ENCODE measurements around the gene SNAPIN.
"Not testable (repeated sequence)": the region's sequence is repeated elsewhere in the genome, so short reads cannot be mapped to it uniquely, and the experiment has no call there.

The SNAPIN gene

GRCh38 chr1:153636312-153636711, 22.2 kb upstream of the SNAPIN start:
- Histone ChIP-seq H3K4me1 (ENCODE audit: control insufficient read depth, insufficient read depth, low read length) (0 out of 2 replicates have a peak, but pooled peaks cover 4% of the 10 kb centered on the region), H3K27ac (ENCODE audit: low read depth, low read length) (no peak overlapping the region), H3K4me3 (ENCODE audit: low read depth, low read length) (no peak overlapping the region), H3K36me3 (ENCODE audit: control insufficient read depth, insufficient read depth, low read length) (peaks cover 59% of the 10 kb centered on the region), H3K9me3 (ENCODE audit: control insufficient read depth, insufficient read depth, low read depth, low read length) (no peaks in the 10 kb centered on the region), H3K27me3 (ENCODE audit: control insufficient read depth, insufficient read depth, low read length) (no peaks in the 10 kb centered on the region), H3K9ac (ENCODE audit: low read length) (no peak overlapping the region)

DNA sequence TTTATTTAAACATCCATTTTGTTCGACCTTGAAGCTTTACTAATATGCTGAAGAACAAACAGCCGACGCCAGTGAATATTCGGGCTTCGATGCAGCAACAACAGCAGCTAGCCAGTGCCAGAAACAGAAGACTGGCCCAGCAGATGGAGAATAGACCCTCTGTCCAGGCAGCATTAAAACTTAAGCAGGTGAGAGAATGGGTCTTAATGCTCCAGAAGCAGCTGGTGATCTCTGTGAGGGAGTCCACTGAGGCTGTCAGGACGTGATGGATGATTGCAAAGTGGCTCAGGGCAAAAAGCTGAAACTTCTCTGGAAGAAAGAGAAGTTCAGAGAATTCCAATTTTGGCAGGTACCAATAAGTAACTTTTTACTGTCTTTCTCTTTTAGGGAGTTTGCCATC, 20.2 kb upstream of the SNAPIN start:
- Histone ChIP-seq H3K4me1 (ENCODE audit: control insufficient read depth, insufficient read depth, low read length) (0 out of 2 replicates have a peak, but pooled peaks cover 4% of the 10 kb centered on the region), H3K9ac (ENCODE audit: low read length) (no peak overlapping the region), H3K9me3 (ENCODE audit: control insufficient read depth, insufficient read depth, low read depth, low read length) (no peaks in the 10 kb centered on the region), H3K36me3 (ENCODE audit: control insufficient read depth, insufficient read depth, low read length) (peaks cover 79% of the 10 kb centered on the region), H3K4me3 (ENCODE audit: low read depth, low read length) (no peak overlapping the region), H3K27ac (ENCODE audit: low read depth, low read length) (no peak overlapping the region), H3K27me3 (ENCODE audit: control insufficient read depth, insufficient read depth, low read length) (no peaks in the 10 kb centered on the region)

- H3K4me1 ChIP-seq (ENCODE audit: control insufficient read depth, insufficient read depth, low read length) = no peaks in the 10 kb centered on the region
- H3K36me3 ChIP-seq (ENCODE audit: control insufficient read depth, insufficient read depth, low read length) = peaks cover 89% of the 10 kb centered on the region
- no peaks in the 10 kb centered on the region for H3K27me3 ChIP-seq (ENCODE audit: control insufficient read depth, insufficient read depth, low read length)
- no peaks in the 10 kb centered on the region for H3K9me3 ChIP-seq (ENCODE audit: control insufficient read depth, insufficient read depth, low read depth, low read length)
- H3K27ac ChIP-seq (ENCODE audit: low read depth, low read length) = no peak overlapping the region
- H3K9ac ChIP-seq (ENCODE audit: low read length) = no peak overlapping the region
- H3K4me3 ChIP-seq (ENCODE audit: low read depth, low read length) = no peak overlapping the region
These were observed 19.2 kb upstream of the SNAPIN start for GRCh38 chr1:153639280-153639679.

DNA sequence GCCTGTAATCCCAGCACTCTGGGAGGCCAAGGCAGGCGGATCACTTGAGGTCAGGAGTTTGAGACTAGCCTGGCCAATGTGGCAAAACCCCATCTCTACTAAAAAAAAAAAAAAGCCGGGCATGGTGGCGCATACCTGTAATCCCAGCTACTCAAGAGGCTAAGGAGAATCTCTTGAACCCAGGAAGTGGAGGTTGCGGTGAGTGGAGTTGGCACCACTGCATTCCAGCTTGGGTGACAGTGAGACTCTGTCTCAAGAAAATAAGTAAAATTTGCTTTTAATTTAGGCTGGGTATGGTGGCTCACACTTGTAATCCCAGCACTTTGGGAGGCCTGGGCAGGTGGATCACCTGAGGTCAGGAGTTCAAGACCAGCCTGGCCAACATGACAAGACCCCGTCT, 18.3 kb upstream of the SNAPIN start:
- not testable (repeated sequence) for H3K27me3 ChIP-seq (ENCODE audit: control insufficient read depth, insufficient read depth, low read length); H3K9me3 ChIP-seq (ENCODE audit: control insufficient read depth, insufficient read depth, low read depth, low read length); H3K27ac ChIP-seq (ENCODE audit: low read depth, low read length); H3K4me1 ChIP-seq (ENCODE audit: control insufficient read depth, insufficient read depth, low read length); H3K4me3 ChIP-seq (ENCODE audit: low read depth, low read length); H3K9ac ChIP-seq (ENCODE audit: low read length)
- peaks cover 98% of the 10 kb centered on the region for H3K36me3 ChIP-seq (ENCODE audit: control insufficient read depth, insufficient read depth, low read length)

DNA sequence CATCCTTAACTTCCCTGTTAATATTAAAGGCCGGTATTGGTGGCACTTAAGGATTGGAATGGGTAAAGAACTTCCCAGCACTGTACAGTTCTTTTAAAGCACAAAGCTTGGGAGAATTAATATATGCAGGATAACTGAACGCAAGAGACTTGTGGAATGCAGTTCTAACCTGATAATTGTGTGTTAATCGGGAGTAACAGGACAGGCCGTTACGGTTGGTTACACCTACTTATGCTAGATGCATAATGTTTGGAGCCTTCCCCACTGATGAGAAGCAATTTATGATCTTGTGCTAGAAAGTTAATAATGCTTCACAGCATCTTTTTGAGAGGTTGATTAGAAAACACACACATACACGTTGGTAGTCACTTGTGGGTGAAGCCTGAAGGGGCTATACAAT, 17.6 kb upstream of the SNAPIN start:
- no peak overlapping the region for H3K9ac ChIP-seq (ENCODE audit: low read length)
- no peak overlapping the region for H3K4me3 ChIP-seq (ENCODE audit: low read depth, low read length)

DNA sequence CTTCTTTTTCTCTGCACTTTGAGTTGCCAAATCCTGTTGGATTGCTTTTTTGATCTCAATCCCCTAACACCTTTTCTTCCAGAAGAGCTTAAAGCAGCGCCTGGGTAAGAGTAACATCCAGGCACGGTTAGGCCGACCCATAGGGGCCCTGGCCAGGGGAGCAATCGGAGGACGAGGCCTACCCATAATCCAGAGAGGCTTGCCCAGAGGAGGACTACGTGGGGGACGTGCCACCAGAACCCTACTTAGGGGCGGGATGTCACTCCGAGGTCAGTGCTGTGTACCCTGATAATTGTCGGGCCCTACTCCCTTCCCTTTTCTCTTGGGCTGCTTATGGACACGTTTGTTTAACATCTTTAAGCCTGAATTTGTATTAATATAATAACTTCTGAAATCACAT, 16.3 kb upstream of the SNAPIN start:
- no peak overlapping the region for H3K9ac ChIP-seq (ENCODE audit: low read length)
- H3K36me3 ChIP-seq (ENCODE audit: control insufficient read depth, insufficient read depth, low read length) = peaks cover 95% of the 10 kb centered on the region
- H3K27me3 ChIP-seq (ENCODE audit: control insufficient read depth, insufficient read depth, low read length) = no peaks in the 10 kb centered on the region

More for the DNA sequence above, 17.6 kb upstream of the SNAPIN start:
- Histone ChIP-seq H3K36me3 (ENCODE audit: control insufficient read depth, insufficient read depth, low read length) (peaks cover 100% of the 10 kb centered on the region), H3K4me1 (ENCODE audit: control insufficient read depth, insufficient read depth, low read length) (no peaks in the 10 kb centered on the region), H3K27ac (ENCODE audit: low read depth, low read length) (no peak overlapping the region), H3K9me3 (ENCODE audit: control insufficient read depth, insufficient read depth, low read depth, low read length) (no peaks in the 10 kb centered on the region), H3K27me3 (ENCODE audit: control insufficient read depth, insufficient read depth, low read length) (no peaks in the 10 kb centered on the region)

GRCh38 chr1:153643100-153643499, 15.4 kb upstream of the SNAPIN start:
- Histone ChIP-seq H3K9me3 (ENCODE audit: control insufficient read depth, insufficient read depth, low read depth, low read length) (no peaks in the 10 kb centered on the region), H3K4me3 (ENCODE audit: low read depth, low read length) (no peak overlapping the region), H3K27me3 (ENCODE audit: control insufficient read depth, insufficient read depth, low read length) (no peaks in the 10 kb centered on the region), H3K9ac (ENCODE audit: low read length) (no peak overlapping the region), H3K36me3 (ENCODE audit: control insufficient read depth, insufficient read depth, low read length) (peaks cover 86% of the 10 kb centered on the region), H3K4me1 (ENCODE audit: control insufficient read depth, insufficient read depth, low read length) (no peaks in the 10 kb centered on the region), H3K27ac (ENCODE audit: low read depth, low read length) (no peak overlapping the region)

More for the DNA sequence above, 16.3 kb upstream of the SNAPIN start:
- Histone ChIP-seq H3K27ac (ENCODE audit: low read depth, low read length) (no peak overlapping the region), H3K9me3 (ENCODE audit: control insufficient read depth, insufficient read depth, low read depth, low read length) (no peaks in the 10 kb centered on the region), H3K4me1 (ENCODE audit: control insufficient read depth, insufficient read depth, low read length) (no peaks in the 10 kb centered on the region), H3K4me3 (ENCODE audit: low read depth, low read length) (no peak overlapping the region)

GRCh38 chr1:153643816-153644215, 14.7 kb upstream of the SNAPIN start:
- no peak overlapping the region for H3K9ac ChIP-seq (ENCODE audit: low read length)
- H3K36me3 ChIP-seq (ENCODE audit: control insufficient read depth, insufficient read depth, low read length) = peaks cover 79% of the 10 kb centered on the region
- no peak overlapping the region for H3K27ac ChIP-seq (ENCODE audit: low read depth, low read length)
- H3K27me3 ChIP-seq (ENCODE audit: control insufficient read depth, insufficient read depth, low read length) = no peaks in the 10 kb centered on the region
- H3K4me1 ChIP-seq (ENCODE audit: control insufficient read depth, insufficient read depth, low read length) = no peaks in the 10 kb centered on the region
- no peak overlapping the region for H3K4me3 ChIP-seq (ENCODE audit: low read depth, low read length)
- H3K9me3 ChIP-seq (ENCODE audit: control insufficient read depth, insufficient read depth, low read depth, low read length) = no peaks in the 10 kb centered on the region

DNA sequence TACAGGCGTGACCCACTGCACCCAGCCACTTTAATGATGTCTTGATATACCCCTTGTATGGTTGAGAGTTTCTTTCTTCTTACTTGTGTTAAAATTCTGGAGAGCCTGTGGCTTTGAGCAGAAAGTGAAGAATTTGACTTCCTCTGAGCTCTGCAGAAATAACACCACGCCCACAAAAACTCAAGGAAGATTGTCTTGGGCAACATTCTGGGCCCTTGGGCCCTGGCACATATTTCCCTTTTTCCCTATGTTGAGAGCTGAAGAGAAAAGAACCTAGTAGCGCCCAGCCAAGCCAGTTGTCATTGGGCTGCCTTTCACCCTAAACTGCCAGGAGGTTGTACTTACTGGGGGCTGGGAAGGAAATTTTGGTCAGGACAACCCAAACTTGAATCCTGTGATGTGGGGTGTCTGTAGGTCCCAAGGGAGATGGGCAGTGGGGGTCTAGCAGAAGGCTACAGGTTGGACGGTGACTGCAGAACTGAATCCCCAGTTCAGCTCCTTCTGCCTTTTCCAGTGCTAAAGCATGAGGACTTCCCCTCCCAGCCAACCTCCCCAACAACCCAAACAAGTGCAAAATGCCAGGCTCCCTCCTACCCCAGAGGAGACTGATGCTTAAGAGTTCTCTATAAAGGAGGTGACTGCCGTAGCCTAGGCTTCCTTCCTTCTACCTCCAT, 11.7 kb upstream of the SNAPIN start:
- Histone ChIP-seq H3K9me3 (ENCODE audit: control insufficient read depth, insufficient read depth, low read depth, low read length) (no peaks in the 10 kb centered on the region), H3K27me3 (ENCODE audit: control insufficient read depth, insufficient read depth, low read length) (no peaks in the 10 kb centered on the region), H3K4me1 (ENCODE audit: control insufficient read depth, insufficient read depth, low read length) (no peaks in the 10 kb centered on the region; the same call in 1 of the 2 replicates), H3K9ac (ENCODE audit: low read length) (no peak overlapping the region), H3K4me3 (ENCODE audit: low read depth, low read length) (no peak overlapping the region), H3K27ac (ENCODE audit: low read depth, low read length) (no peak overlapping the region), H3K36me3 (ENCODE audit: control insufficient read depth, insufficient read depth, low read length) (peaks cover 49% of the 10 kb centered on the region)

DNA sequence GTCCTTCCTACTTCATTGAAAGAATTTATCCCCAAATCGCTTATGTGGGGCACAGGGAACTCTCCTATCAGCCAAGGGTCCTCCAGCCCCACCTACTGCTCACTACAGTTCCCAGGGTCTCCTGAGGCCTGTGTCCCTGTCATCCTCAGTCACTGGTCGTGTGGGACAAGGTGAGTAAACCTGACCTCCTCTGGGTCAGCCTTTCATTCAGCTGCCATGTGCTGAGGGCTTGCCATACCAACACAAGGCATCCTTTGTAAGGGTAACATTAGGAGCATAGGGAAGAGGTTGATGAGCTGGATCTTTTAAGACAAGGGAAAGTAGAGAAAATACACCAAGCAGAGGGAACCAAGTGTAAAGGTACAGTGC, 11.2 kb upstream of the SNAPIN start:
- Histone ChIP-seq H3K9me3 (ENCODE audit: control insufficient read depth, insufficient read depth, low read depth, low read length) (no peaks in the 10 kb centered on the region), H3K4me1 (ENCODE audit: control insufficient read depth, insufficient read depth, low read length) (no peaks in the 10 kb centered on the region; the same call in 1 of the 2 replicates), H3K27ac (ENCODE audit: low read depth, low read length) (no peak overlapping the region), H3K9ac (ENCODE audit: low read length) (no peak overlapping the region), H3K36me3 (ENCODE audit: control insufficient read depth, insufficient read depth, low read length) (peaks cover 44% of the 10 kb centered on the region), H3K27me3 (ENCODE audit: control insufficient read depth, insufficient read depth, low read length) (no peaks in the 10 kb centered on the region), H3K4me3 (ENCODE audit: low read depth, low read length) (no peak overlapping the region)

DNA sequence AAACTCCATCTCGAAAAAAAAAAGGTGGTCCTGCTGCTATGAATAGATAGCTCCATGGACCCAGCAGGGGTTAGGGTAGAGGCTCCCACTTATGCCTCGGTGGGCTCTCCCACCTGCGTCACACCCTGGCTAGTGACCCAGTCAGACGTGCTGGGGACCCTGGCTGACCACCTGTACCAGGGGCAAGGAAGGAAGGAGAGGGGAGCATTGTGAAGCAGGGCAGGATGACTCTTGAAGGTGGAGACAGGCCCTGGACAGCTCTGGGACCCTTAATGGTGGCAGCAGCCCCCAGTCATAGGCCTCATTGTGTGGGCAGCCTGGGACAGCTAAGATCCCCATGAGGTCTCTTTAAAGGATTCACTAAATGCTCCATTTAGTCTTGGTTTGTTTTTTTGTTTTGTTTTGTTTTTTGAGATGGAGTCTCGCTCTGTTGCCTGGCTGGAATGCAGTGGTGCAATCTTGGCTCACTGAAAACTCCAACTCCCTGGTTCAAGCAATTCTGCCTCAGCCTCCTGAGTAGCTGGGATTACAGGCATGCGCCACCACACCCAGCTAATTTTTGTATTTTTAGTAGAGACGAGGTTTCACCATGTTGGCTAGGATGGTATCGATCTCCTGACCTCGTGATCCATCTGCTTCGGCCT, 10.4 kb upstream of the SNAPIN start:
- H3K4me3 ChIP-seq (ENCODE audit: low read depth, low read length) = no peak overlapping the region

More for the DNA sequence above, 10.4 kb upstream of the SNAPIN start:
- Histone ChIP-seq H3K36me3 (ENCODE audit: control insufficient read depth, insufficient read depth, low read length) (peaks cover 36% of the 10 kb centered on the region), H3K9ac (ENCODE audit: low read length) (no peak overlapping the region), H3K4me1 (ENCODE audit: control insufficient read depth, insufficient read depth, low read length) (no peaks in the 10 kb centered on the region; the same call in 1 of the 2 replicates), H3K27me3 (ENCODE audit: control insufficient read depth, insufficient read depth, low read length) (no peaks in the 10 kb centered on the region), H3K27ac (ENCODE audit: low read depth, low read length) (no peak overlapping the region), H3K9me3 (ENCODE audit: control insufficient read depth, insufficient read depth, low read depth, low read length) (no peaks in the 10 kb centered on the region)

Measured in HUES6 (cell line).